HepG2 (cell line): ENCODE results near the gene TFEB. TPM values are rescaled to one million over a fixed set of nuclear protein-coding genes. Genes with fewer than 3 reads are reported as not detected.

Source experiments
- FOXA3 ChIP-seq: IDR thresholded peaks from 2 replicates; pipeline ENCODE4 v1.6.1; 2016; ENCODE audit warnings: missing genetic modification reagents, missing compliant biosample characterization
- FOXC1 ChIP-seq: sonication (generic); formaldehyde crosslinking; IDR thresholded peaks from 2 replicates; pipeline ENCODE4 v1.8.0; 2022; ENCODE audit warnings: mild to moderate bottlenecking, missing genetic modification reagents, borderline replicate concordance
- KDM6A ChIP-seq: IDR thresholded peaks from 2 replicates; pipeline ENCODE4 v1.6.1; 2016; ENCODE audit warnings: low read depth
- MTA1 ChIP-seq: sonication (generic); formaldehyde crosslinking; IDR thresholded peaks from 2 replicates; pipeline ENCODE4 v1.4.0; 2020; ENCODE audit warnings: missing genetic modification reagents, mild to moderate bottlenecking, borderline replicate concordance
- MXD3 ChIP-seq: IDR thresholded peaks from 2 replicates; pipeline ENCODE4 v1.6.1; 2016; ENCODE audit warnings: mild to moderate bottlenecking, missing biosample characterization, missing genetic modification reagents
- NFAT5 ChIP-seq: sonication (generic); formaldehyde crosslinking; IDR thresholded peaks from 2 replicates; pipeline ENCODE4 v1.4.0; 2020; ENCODE audit warnings: missing genetic modification reagents
- NKX3-1 ChIP-seq: sonication (generic); formaldehyde crosslinking; IDR thresholded peaks from 2 replicates; pipeline ENCODE4 v1.5.0; 2020; ENCODE audit warnings: missing genetic modification reagents
- SNAPC2 ChIP-seq: sonication (generic); formaldehyde crosslinking; IDR thresholded peaks from 2 replicates; pipeline ENCODE4 v1.8.1; 2022; ENCODE audit warnings: mild to moderate bottlenecking, missing genetic modification reagents
- ZFP36L1 ChIP-seq: sonication (generic); formaldehyde crosslinking; IDR thresholded peaks from 2 replicates; pipeline ENCODE4 v1.8.0; 2022; ENCODE audit warnings: mild to moderate bottlenecking, missing genetic modification reagents, moderate library complexity
- ZNF251 ChIP-seq: sonication (generic); formaldehyde crosslinking; IDR thresholded peaks from 2 replicates; pipeline ENCODE4 v1.9.0; 2021; ENCODE audit warnings: mild to moderate bottlenecking, missing genetic modification reagents
- ZNF335 ChIP-seq: sonication (generic); formaldehyde crosslinking; IDR thresholded peaks from 2 replicates; pipeline ENCODE4 v1.4.0; 2020; ENCODE audit warnings: missing genetic modification reagents
- ZNF563 ChIP-seq: sonication (generic); formaldehyde crosslinking; IDR thresholded peaks from 2 replicates; pipeline ENCODE4 v1.8.0; 2022; ENCODE audit warnings: mild to moderate bottlenecking, moderate library complexity, missing genetic modification reagents
- ZNF674 ChIP-seq: sonication (generic); formaldehyde crosslinking; IDR thresholded peaks from 2 replicates; pipeline ENCODE4 v1.5.0; 2020; ENCODE audit warnings: low read depth, mild to moderate bottlenecking, missing genetic modification reagents
- ZNF773 ChIP-seq: sonication (generic); formaldehyde crosslinking; IDR thresholded peaks from 2 replicates; pipeline ENCODE4 v1.4.0; 2020; ENCODE audit warnings: missing genetic modification reagents, borderline replicate concordance
- ZSCAN21 ChIP-seq: sonication (generic); formaldehyde crosslinking; IDR thresholded peaks from 2 replicates; pipeline ENCODE4 v1.8.0; 2022; ENCODE audit warnings: mild to moderate bottlenecking, missing genetic modification reagents, moderate library complexity, borderline replicate concordance
- polyA plus RNA-seq, 8 experiments: library from polyadenylated mRNA; depleted of rRNA in 3 of 8; stranded (reverse) in 7 of 8; unstranded in 1 of 8; fragments of >200 nt; fragmentation: Illumina TruSeq in 4 of 8; extraction: Trizol in 4 of 8; gene quantifications; 2 replicates each; pipeline versions ENCODE4 v1.2.1 to v1.2.3, GENCODE V29; 2011 to 2016; ENCODE audit warnings: low read depth in 4 of 8, missing spikeins in 1 of 8, mixed read lengths in 1 of 8; ENCODE audit not compliant: insufficient read depth in 1 of 8
- total RNA-seq, 5 experiments: library from RNA; depleted of rRNA; stranded (reverse); fragments of >200 nt; fragmentation: Illumina TruSeq; extraction: Trizol; gene quantifications; 2 replicates each; pipeline ENCODE4 v1.2.3, GENCODE V29; 2016; ENCODE audit warnings: low read depth in 1 of 5
- TF ChIP-seq, protein P1 (sequence below): sonication (generic); formaldehyde crosslinking; IDR thresholded peaks from 2 replicates; pipeline ENCODE4 v1.5.0; 2020; ENCODE audit warnings: mild to moderate bottlenecking, missing genetic modification reagents
- TF ChIP-seq, protein P2 (sequence below): sonication (generic); formaldehyde crosslinking; IDR thresholded peaks from 2 replicates; pipeline ENCODE4 v1.5.0; 2020; ENCODE audit warnings: mild to moderate bottlenecking, missing genetic modification reagents
- TF ChIP-seq, protein P3 (sequence below): sonication (generic); formaldehyde crosslinking; IDR thresholded peaks from 2 replicates; pipeline ENCODE4 v1.8.0; 2022; ENCODE audit warnings: missing genetic modification reagents, low read depth, mild to moderate bottlenecking, borderline replicate concordance

TFEB gene
- total and polyA plus RNA-seq, 2 of the 13 experiments (the other 11 are each of a cell fraction or from before 2014, with no cell fraction given): 13.3 to 18.7 TPM

- TF ChIP-seq, protein P1, sequence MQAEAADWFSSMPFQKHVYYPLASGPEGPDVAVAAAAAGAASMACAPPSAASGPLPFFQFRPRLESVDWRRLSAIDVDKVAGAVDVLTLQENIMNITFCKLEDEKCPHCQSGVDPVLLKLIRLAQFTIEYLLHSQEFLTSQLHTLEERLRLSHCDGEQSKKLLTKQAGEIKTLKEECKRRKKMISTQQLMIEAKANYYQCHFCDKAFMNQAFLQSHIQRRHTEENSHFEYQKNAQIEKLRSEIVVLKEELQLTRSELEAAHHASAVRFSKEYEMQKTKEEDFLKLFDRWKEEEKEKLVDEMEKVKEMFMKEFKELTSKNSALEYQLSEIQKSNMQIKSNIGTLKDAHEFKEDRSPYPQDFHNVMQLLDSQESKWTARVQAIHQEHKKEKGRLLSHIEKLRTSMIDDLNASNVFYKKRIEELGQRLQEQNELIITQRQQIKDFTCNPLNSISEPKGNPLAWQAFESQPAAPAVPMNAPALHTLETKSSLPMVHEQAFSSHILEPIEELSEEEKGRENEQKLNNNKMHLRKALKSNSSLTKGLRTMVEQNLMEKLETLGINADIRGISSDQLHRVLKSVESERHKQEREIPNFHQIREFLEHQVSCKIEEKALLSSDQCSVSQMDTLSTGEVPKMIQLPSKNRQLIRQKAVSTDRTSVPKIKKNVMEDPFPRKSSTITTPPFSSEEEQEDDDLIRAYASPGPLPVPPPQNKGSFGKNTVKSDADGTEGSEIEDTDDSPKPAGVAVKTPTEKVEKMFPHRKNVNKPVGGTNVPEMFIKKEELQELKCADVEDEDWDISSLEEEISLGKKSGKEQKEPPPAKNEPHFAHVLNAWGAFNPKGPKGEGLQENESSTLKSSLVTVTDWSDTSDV: no peak; the same call in 1 of the 2 replicates
- TF ChIP-seq ZFP36L1 (CRISPR knock-in tag): 0 out of 2 replicates have a peak, but pooled peaks have one; percentile 62
- peak; percentile 91; the same call in 1 of the 2 replicates for TF ChIP-seq MTA1 (CRISPR knock-in tag)
- TF ChIP-seq ZNF335: no peak
- no peak for TF ChIP-seq ZNF563 (CRISPR knock-in tag)
- no peak for TF ChIP-seq KDM6A
- TF ChIP-seq FOXA3: peak; percentile 80
- TF ChIP-seq, protein P2, sequence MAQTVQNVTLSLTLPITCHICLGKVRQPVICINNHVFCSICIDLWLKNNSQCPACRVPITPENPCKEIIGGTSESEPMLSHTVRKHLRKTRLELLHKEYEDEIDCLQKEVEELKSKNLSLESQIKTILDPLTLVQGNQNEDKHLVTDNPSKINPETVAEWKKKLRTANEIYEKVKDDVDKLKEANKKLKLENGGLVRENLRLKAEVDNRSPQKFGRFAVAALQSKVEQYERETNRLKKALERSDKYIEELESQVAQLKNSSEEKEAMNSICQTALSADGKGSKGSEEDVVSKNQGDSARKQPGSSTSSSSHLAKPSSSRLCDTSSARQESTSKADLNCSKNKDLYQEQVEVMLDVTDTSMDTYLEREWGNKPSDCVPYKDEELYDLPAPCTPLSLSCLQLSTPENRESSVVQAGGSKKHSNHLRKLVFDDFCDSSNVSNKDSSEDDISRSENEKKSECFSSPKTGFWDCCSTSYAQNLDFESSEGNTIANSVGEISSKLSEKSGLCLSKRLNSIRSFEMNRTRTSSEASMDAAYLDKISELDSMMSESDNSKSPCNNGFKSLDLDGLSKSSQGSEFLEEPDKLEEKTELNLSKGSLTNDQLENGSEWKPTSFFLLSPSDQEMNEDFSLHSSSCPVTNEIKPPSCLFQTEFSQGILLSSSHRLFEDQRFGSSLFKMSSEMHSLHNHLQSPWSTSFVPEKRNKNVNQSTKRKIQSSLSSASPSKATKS (CRISPR knock-in tag): no peak
- no peak for TF ChIP-seq ZNF251 (CRISPR knock-in tag)
- peak; percentile 38; the same call in 1 of the 2 replicates for TF ChIP-seq MXD3 (CRISPR knock-in tag)
- TF ChIP-seq NFAT5 (CRISPR knock-in tag): no peak
- TF ChIP-seq, protein P3, sequence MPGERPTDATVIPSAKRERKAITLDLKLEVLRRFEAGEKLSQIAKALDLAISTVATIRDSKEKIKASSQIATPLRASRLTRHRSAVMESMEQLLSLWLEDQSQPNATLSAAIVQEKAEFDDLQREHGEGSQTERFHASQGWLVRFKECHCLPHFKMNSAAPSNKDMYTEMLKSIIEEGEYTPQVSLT: no peak; the same call in 1 of the 2 replicates
- TF ChIP-seq NKX3-1: no peak
- TF ChIP-seq FOXC1 (CRISPR knock-in tag): peak; percentile 82; the same call in 1 of the 2 replicates
- TF ChIP-seq SNAPC2 (CRISPR knock-in tag): no peak
- TF ChIP-seq ZSCAN21 (CRISPR knock-in tag): peak; percentile 75; the same call in 1 of the 2 replicates
- 0 out of 2 replicates have a peak, but pooled peaks have one; percentile 66 for TF ChIP-seq ZNF674 (CRISPR knock-in tag)
- no peak for TF ChIP-seq ZNF773 (CRISPR knock-in tag)
Measured at GRCh38 chr6:41779788-41780550, 44.6 kb upstream of the TFEB start, which contains the start of gene FRS3 (continued).
